HCT116 (cell line): ENCODE measurements around the gene BSCL2. TPM values are rescaled to one million over a fixed set of nuclear protein-coding genes. Genes with fewer than 3 reads are reported as not detected.
A peak's percentile ranks its signal among the peaks of the same experiment; 100 is the strongest.

Source experiments
- ATAC-seq: fragments of 200-7000 bp; cut with Tn5 transposase; 2 replicates; pipeline ENCODE4 v1.9.1; 2020; ENCODE audit warnings: mild to moderate bottlenecking, moderate library complexity
- BruUV-seq: library from RNA; stranded (reverse); fragments of 400-500 nt; replicated peaks from 2 replicates; lab custom pipeline; 2021; lab: Mats Ljungman, UMichigan
- CTCF ChIA-PET: fragments of 300-600 bp; sonication (Branson Sonifier 250); formaldehyde crosslinking; loops from one replicate; lab custom pipeline; 2021; ENCODE audit warnings: antibody characterized with exemption; lab: Charles Lee
- POLR2A ChIA-PET: fragments of 300-600, 350-600 bp; sonication (Branson Sonifier 250); formaldehyde crosslinking; loops from one replicate; lab custom pipeline; 2021; ENCODE audit warnings: antibody characterized with exemption; lab: Charles Lee
- RAD21 ChIA-PET, 2 experiments: fragments of 300-600 bp; sonication (Branson Sonifier 250); formaldehyde crosslinking; loops; one replicate each; lab custom pipeline; 2023; ENCODE audit warnings: low total read pairs in 2 of 2; ENCODE audit not compliant: uncharacterized antibody in 2 of 2, unreplicated experiment in 2 of 2, low non-redundant PET in 1 of 2; lab: Charles Lee
- DNase-seq: peaks from one replicate; pipeline ENCODE4 v3.0.0-alpha.2; 2010; ENCODE audit warnings: low read depth, low spot score
- H2AFZ ChIP-seq: fragments of 200-600 bp; shearing (Covaris generic), sonication (generic); 2 replicates; pipeline ENCODE4 v1.6.1; 2017; ENCODE audit warnings: low read depth, mixed run types, mixed read lengths, antibody characterized with exemption, low read length; ENCODE audit not compliant: poor library complexity, severe bottlenecking
- H3K27ac ChIP-seq: 2 replicates; pipeline ENCODE4 v1.5.1; 2012; ENCODE audit warnings: low read depth, low read length
- H3K27me3 ChIP-seq: fragments of 200-600 bp; sonication (generic); 2 replicates; pipeline ENCODE4 v1.6.1; 2016; ENCODE audit warnings: mixed run types, low read length, mixed read lengths; ENCODE audit not compliant: insufficient read depth
- H3K36me3 ChIP-seq, 2 experiments: fragments of 200-500 bp in 1 of 2; fragments of 200-600 bp in 1 of 2; sonication (Bioruptor generic) in 1 of 2; sonication (generic) in 1 of 2; 2 replicates each; pipeline versions ENCODE4 v1.5.1 to v1.6.1; 2014 to 2016; ENCODE audit warnings: low read length in 2 of 2, inconsistent platforms in 1 of 2, mixed read lengths in 1 of 2, mixed run types in 1 of 2; ENCODE audit not compliant: insufficient read depth in 2 of 2, control insufficient read depth in 1 of 2
- H3K4me1 ChIP-seq, 2 experiments: fragments of 200-600 bp in 1 of 2; sonication (generic) in 1 of 2; 2 replicates each; pipeline versions ENCODE4 v1.5.1 to v1.6.1; 2012 to 2017; ENCODE audit warnings: low read length in 2 of 2, inconsistent platforms in 1 of 2, mild to moderate bottlenecking in 1 of 2, mixed read lengths in 1 of 2, mixed run types in 1 of 2, moderate library complexity in 1 of 2; ENCODE audit not compliant: insufficient read depth in 2 of 2, control insufficient read depth in 1 of 2
- H3K4me2 ChIP-seq: fragments of 200-600 bp; sonication (generic); 2 replicates; pipeline ENCODE4 v1.6.1; 2017; ENCODE audit warnings: mixed run types, low read length, mixed read lengths
- H3K4me3 ChIP-seq, 2 experiments: fragments of 200-600 bp in 1 of 2; sonication (generic) in 1 of 2; replicated peaks in 1 of 2; 2 replicates each; pipeline ENCODE4 v1.5.1; 2011 to 2016; ENCODE audit warnings: low read length in 2 of 2, control low read depth in 1 of 2, low read depth in 1 of 2, mild to moderate bottlenecking in 1 of 2, mixed read lengths in 1 of 2, mixed run types in 1 of 2
- H3K79me2 ChIP-seq: fragments of 200-600 bp; sonication (generic); 2 replicates; pipeline ENCODE4 v1.6.1; 2017; ENCODE audit warnings: mild to moderate bottlenecking, mixed run types, low read length, moderate library complexity, mixed read lengths; ENCODE audit not compliant: insufficient read depth
- H3K9ac ChIP-seq: fragments of 200-600 bp; sonication (generic); 2 replicates; pipeline ENCODE4 v1.6.1; 2016; ENCODE audit warnings: low read length, mixed read lengths
- H3K9me2 ChIP-seq: fragments of 200-600 bp; sonication (generic), shearing (Covaris generic); 2 replicates; pipeline ENCODE4 v1.6.1; 2017; ENCODE audit warnings: mixed run types, mild to moderate bottlenecking, moderate library complexity; ENCODE audit not compliant: insufficient read depth
- H3K9me3 ChIP-seq, 2 experiments: fragments of 200-500 bp in 1 of 2; fragments of 200-600 bp in 1 of 2; sonication (Bioruptor generic) in 1 of 2; sonication (generic) in 1 of 2; 2 replicates each; pipeline ENCODE4 v1.6.1; 2014 to 2017; ENCODE audit warnings: low read length in 2 of 2, mixed read lengths in 2 of 2, inconsistent platforms in 1 of 2, low read depth in 1 of 2, mild to moderate bottlenecking in 1 of 2, mixed run types in 1 of 2, moderate library complexity in 1 of 2; ENCODE audit not compliant: control insufficient read depth in 1 of 2, insufficient read depth in 1 of 2
- H4K20me1 ChIP-seq: fragments of 200-600 bp; sonication (generic), shearing (Covaris generic); 2 replicates; pipeline ENCODE4 v1.6.1; 2017; ENCODE audit warnings: mixed run types, mild to moderate bottlenecking, moderate library complexity; ENCODE audit not compliant: insufficient read depth
- ELF1 ChIP-seq: IDR thresholded peaks from 2 replicates; pipeline ENCODE4 v1.6.1; 2012; ENCODE audit warnings: low read depth, borderline replicate concordance
- JUND ChIP-seq: IDR thresholded peaks from 2 replicates; pipeline ENCODE4 v1.6.1; 2012
- POLR2A ChIP-seq: IDR thresholded peaks from 2 replicates; pipeline ENCODE4 v1.7.0; 2011; ENCODE audit warnings: borderline replicate concordance; ENCODE audit not compliant: insufficient read depth, insufficient read length; ENCODE audit errors: extremely low read depth
- POLR2AphosphoS5 ChIP-seq: IDR thresholded peaks from 2 replicates; pipeline ENCODE4 v1.6.1; 2011; ENCODE audit warnings: mild to moderate bottlenecking, low read depth, low read length, moderate library complexity
- RAD21 ChIP-seq: IDR thresholded peaks from 2 replicates; pipeline ENCODE4 v1.6.1; 2012; ENCODE audit warnings: low read depth, mild to moderate bottlenecking
- SRF ChIP-seq: IDR thresholded peaks from 2 replicates; pipeline ENCODE4 v1.6.1; 2012; ENCODE audit warnings: low read depth
- intact Hi-C: fragments of 100-400 bp; cut with micrococcal nuclease; formaldehyde crosslinking; loops from 2 replicates; pipeline ENCODE4 v1.10.0; 2022
- total RNA-seq: library from RNA; stranded (reverse); gene quantifications from one replicate; pipeline ENCODE4 v1.2.1, GENCODE V29; 2021; ENCODE audit not compliant: unreplicated experiment
- TF ChIP-seq, protein P1 (sequence below): IDR thresholded peaks from 2 replicates; pipeline ENCODE4 v1.6.1; 2012

Gene BSCL2
- total RNA-seq, 1 experiment from 2014 or later: 62.0 TPM

DNA sequence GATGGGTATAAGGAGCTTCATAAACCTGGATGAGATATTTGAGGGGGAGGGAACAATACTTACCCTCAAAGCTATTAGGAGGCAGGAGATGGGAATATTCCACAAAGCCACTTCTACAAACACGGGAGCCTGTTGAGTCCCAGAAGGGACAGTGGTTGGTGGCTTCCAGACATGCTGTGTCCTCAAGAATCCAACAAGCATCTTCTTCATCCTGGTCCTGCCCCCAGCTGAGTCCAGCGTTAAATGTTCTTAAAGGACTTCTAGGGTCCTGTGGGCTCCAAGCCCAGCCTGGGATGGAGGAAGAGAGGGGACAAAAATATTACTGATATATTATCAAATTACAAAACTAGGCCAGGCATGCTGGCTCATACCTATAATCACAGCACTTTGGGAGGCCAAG is 39.8 kb downstream of the BSCL2 start:
- CTCF ChIA-PET: interaction anchor here (1.0 to 1.4 kb wide), 2 partner anchors 119 to 273 kb away, joined by 3 to 4 read pairs; partner anchors contain the start of gene TMEM179B
- TF ChIP-seq POLR2AphosphoS5: peak; percentile 35; the same call in 1 of the 2 replicates
- TF ChIP-seq JUND: no peak
- TF ChIP-seq ELF1: no peak
- TF ChIP-seq, protein P1, sequence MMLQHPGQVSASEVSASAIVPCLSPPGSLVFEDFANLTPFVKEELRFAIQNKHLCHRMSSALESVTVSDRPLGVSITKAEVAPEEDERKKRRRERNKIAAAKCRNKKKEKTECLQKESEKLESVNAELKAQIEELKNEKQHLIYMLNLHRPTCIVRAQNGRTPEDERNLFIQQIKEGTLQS: no peak
- TF ChIP-seq RAD21: no peak
- TF ChIP-seq, all 23 proteins: peak for 1
- BruUV-seq: no TSS peak
- peak overlapping the region; percentile 100 for H3K9ac ChIP-seq
- no peaks in the 10 kb centered on the region for H4K20me1 ChIP-seq
- no peak for ATAC-seq
- H3K4me1 ChIP-seq: peaks cover 30 to 58% of the 10 kb centered on the region in 2 experiments; a peak in 3 of 4 replicates
- ChIA-PET RAD21 (interaction anchor here in 1 of 2 experiments (0.6 kb wide), 1 partner anchor 68 kb away, joined by 6 read pairs; no protein-coding TSS in a partner anchor), POLR2A (interaction anchor here (0.8 to 8.9 kb wide), 11 partner anchors 13 to 273 kb away, joined by 3 to 195 read pairs (median 4); partner anchors contain the start of genes B3GAT3, EEF1G, GANAB and HNRNPUL2)
- DNase-seq: no peak
- no peak overlapping the region for H2AFZ ChIP-seq
- peak overlapping the region; percentile 98; the same call in 1 of the 2 replicates for H3K4me2 ChIP-seq
- H3K4me3 ChIP-seq: no peak overlapping the region
- peak overlapping the region; percentile 96 for H3K27ac ChIP-seq
- intact Hi-C loops: no loop called here
- no peaks in the 10 kb centered on the region for H3K27me3 ChIP-seq
- H3K36me3 ChIP-seq: peaks cover 8 to 27% of the 10 kb centered on the region in 2 experiments; a peak in 3 of 4 replicates
- no peaks in the 10 kb centered on the region for H3K9me2 ChIP-seq
- H3K9me3 ChIP-seq: no peaks in the 10 kb centered on the region
- H3K79me2 ChIP-seq: peaks cover 79% of the 10 kb centered on the region

DNA sequence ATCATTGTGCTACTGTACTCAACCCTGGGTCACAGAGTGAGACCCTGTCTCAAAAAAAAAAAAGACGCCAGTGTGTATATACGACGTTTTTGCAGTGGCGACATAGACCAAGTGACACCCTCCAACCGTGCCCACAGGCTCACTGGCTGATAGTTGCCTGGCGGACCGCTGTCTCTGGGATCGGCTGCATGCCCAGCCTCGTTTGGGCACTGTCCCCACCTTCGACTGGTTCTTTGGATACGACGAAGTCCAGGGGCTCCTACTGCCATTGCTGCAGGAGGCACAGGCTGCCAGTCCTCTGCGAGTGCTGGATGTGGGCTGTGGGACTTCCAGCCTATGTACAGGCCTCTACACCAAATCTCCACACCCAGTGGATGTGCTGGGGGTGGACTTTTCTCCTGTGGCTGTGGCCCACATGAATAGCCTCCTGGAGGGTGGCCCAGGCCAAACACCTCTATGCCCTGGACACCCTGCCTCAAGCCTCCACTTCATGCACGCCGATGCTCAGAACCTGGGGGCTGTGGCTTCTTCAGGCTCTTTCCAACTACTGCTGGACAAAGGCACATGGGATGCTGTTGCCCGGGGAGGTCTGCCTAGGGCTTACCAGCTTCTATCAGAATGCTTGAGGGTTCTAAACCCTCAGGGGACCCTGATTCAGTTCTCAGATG is 40.8 kb downstream of the BSCL2 start:
- peaks cover 11 to 32% of the 10 kb centered on the region in 2 experiments; a peak in 3 of 4 replicates for H3K36me3 ChIP-seq
- POLR2A ChIA-PET: interaction anchor here (1.0 to 8.9 kb wide), 13 partner anchors 8 to 272 kb away, joined by 3 to 195 read pairs (median 6); partner anchors contain the start of genes B3GAT3, EEF1G, GANAB and INTS5
- H3K4me3 ChIP-seq: peak overlapping the region; percentile 99
- H3K9me3 ChIP-seq: no peaks in the 10 kb centered on the region
- TF ChIP-seq RAD21: no peak
- no peak for TF ChIP-seq SRF
- peak; percentile 19 for TF ChIP-seq POLR2A
- TF ChIP-seq POLR2AphosphoS5: peak; percentile 42
- TF ChIP-seq, all 23 proteins: peak for 2
- H3K9me2 ChIP-seq: no peaks in the 10 kb centered on the region
- H2AFZ ChIP-seq: no peak overlapping the region
- H3K27me3 ChIP-seq: no peaks in the 10 kb centered on the region
- ChIA-PET CTCF (interaction anchor here (1.6 to 1.9 kb wide), 2 partner anchors 11 to 120 kb away, joined by 5 to 6 read pairs; no protein-coding TSS in a partner anchor), RAD21 (no interaction called here)
- BruUV-seq: no TSS peak
- H3K4me1 ChIP-seq: peaks cover 30 to 54% of the 10 kb centered on the region in 2 experiments; a peak in 3 of 4 replicates
- intact Hi-C loops: no loop called here
- ATAC-seq (peak; percentile 2; the same call in 1 of the 2 replicates), DNase-seq (no peak)
- peak overlapping the region; percentile 98 for H3K4me2 ChIP-seq
- H3K9ac ChIP-seq: peak overlapping the region; percentile 100
- H3K27ac ChIP-seq: peak overlapping the region; percentile 96
- peaks cover 68% of the 10 kb centered on the region for H3K79me2 ChIP-seq
- no peaks in the 10 kb centered on the region for H4K20me1 ChIP-seq
